Natural killer cell (primary cell): ENCODE results near the gene TDRD9. TPM values are rescaled to one million over a fixed set of nuclear protein-coding genes. Genes with fewer than 3 reads are reported as not detected.

Source experiments
- ATAC-seq, 3 donors: fragments of 150-1000 bp in 2 of 3; fragments of 200-7000 bp in 1 of 3; cut with Tn5 transposase; 1 replicate in 1 of 3; 2 replicates in 2 of 3; pipeline ENCODE4 v1.10.0; 2021; ENCODE audit warnings: mild to moderate bottlenecking in 2 of 3, moderate library complexity in 2 of 3
- DNase-seq, 2 donors: peaks; one replicate each; pipeline versions ENCODE4 v3.0.0 to v3.0.0-alpha.2; 2013 to 2021; ENCODE audit warnings: mixed read lengths in 1 of 2
- H3K27ac ChIP-seq: one replicate; pipeline ENCODE4 v1.5.1; 2013; ENCODE audit warnings: mild to moderate bottlenecking, low read length
- H3K27me3 ChIP-seq: one replicate; pipeline ENCODE4 v1.6.1; 2013; ENCODE audit warnings: low read length; ENCODE audit not compliant: control insufficient read depth, insufficient read depth
- H3K36me3 ChIP-seq: one replicate; pipeline ENCODE4 v1.6.1; 2013; ENCODE audit warnings: low read length; ENCODE audit not compliant: control insufficient read depth, insufficient read depth
- H3K4me1 ChIP-seq: one replicate; pipeline ENCODE4 v1.6.1; 2013; ENCODE audit warnings: low read length; ENCODE audit not compliant: control insufficient read depth, insufficient read depth
- H3K4me3 ChIP-seq: one replicate; pipeline ENCODE4 v1.5.1; 2013; ENCODE audit warnings: low read length
- H3K9me3 ChIP-seq: one replicate; pipeline ENCODE4 v1.6.1; 2013; ENCODE audit warnings: low read length; ENCODE audit not compliant: control insufficient read depth, insufficient read depth
- H3K27ac Mint-ChIP-seq, 2 donors: one replicate each; pipeline ENCODE4 v1.8.0; 2022; ENCODE audit warnings: mild to moderate bottlenecking in 2 of 2, mixed read lengths in 2 of 2, moderate library complexity in 1 of 2
- H3K27me3 Mint-ChIP-seq, 2 donors: one replicate each; pipeline ENCODE4 v1.8.0; 2022; ENCODE audit warnings: low read depth in 2 of 2, mixed read lengths in 2 of 2
- H3K36me3 Mint-ChIP-seq: one replicate; pipeline ENCODE4 v1.8.0; 2022; ENCODE audit warnings: mixed read lengths
- H3K4me1 Mint-ChIP-seq, 2 donors: one replicate each; pipeline ENCODE4 v1.8.0; 2022; ENCODE audit warnings: mixed read lengths in 2 of 2
- H3K4me3 Mint-ChIP-seq: one replicate; pipeline ENCODE4 v1.8.0; 2022; ENCODE audit warnings: mild to moderate bottlenecking, moderate library complexity, mixed read lengths
- H3K9me3 Mint-ChIP-seq, 2 donors: one replicate each; pipeline ENCODE4 v1.8.0; 2022; ENCODE audit warnings: mixed read lengths in 2 of 2
- WGBS: methylation state at CpG from one replicate; pipeline ENCODE4 v1.1.7; 2013; ENCODE audit warnings: missing lambda C conversion rate; ENCODE audit not compliant: insufficient coverage; 5-methylcytosine and 5-hydroxymethylcytosine counted together
- intact Hi-C: fragments of 100-400 bp; cut with micrococcal nuclease; formaldehyde crosslinking; loops from one replicate; pipeline ENCODE4 v1.14.2; 2022
- total RNA-seq, 4 donors: library from RNA; stranded (reverse); fragments of 120-200 nt in 1 of 4; gene quantifications; one replicate each; pipeline versions ENCODE4 v1.2.3 to v1.2.4, GENCODE V29; 2013 to 2022
- TF ChIP-seq, protein P1 (sequence below): fragments of 200-600 bp; IDR thresholded peaks from one replicate; pipeline ENCODE4 v1.8.0; 2022; ENCODE audit warnings: antibody characterized with exemption

Gene TDRD9
- total RNA-seq, 3 donors from 2014 or later (not counting 1 experiment from before 2014, with no cell fraction given), result 0.75 to 2.2 (median 1.4) TPM

DNA sequence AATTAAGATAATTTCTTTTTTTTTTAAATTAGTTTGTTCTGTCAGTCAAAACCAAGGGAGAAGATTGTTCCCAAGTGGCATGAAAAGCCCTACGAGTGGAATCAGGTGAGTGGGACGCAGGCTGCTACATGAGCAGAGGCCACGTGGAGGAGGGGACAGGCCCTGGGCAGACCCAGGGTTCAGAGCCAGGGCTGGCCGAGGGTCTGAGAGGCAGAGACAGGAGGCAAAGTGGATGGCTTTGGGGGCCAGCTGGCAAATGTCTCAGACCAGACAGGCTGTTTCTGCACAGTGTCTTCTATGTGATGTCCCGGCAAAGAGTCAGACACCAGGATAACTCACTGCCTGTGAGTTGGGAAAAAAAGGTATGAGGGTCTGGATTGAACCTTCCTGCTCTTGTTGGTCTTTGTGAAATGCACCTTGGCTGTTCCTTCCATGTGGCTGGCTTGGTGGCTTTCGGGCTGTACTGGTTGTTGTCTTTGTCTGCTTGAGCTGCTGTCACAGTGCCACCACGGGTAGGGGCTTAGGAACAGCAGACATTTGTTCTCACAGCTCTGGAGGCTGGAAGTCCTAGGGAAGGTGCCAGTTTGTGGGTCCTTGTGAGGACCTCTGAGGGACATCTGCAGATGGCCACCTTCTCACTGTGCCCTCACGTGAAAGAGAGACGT lies 121.5 kb downstream of the TDRD9 start:
- no peak overlapping the region for H3K4me3 ChIP-seq
- no peaks in the 10 kb centered on the region for H3K4me1 ChIP-seq
- H3K9me3 Mint-ChIP-seq, result no peaks in the 10 kb centered on the region
- no peaks in the 10 kb centered on the region for H3K9me3 ChIP-seq
- H3K27ac ChIP-seq, result no peak overlapping the region
- H3K27me3 ChIP-seq, result no peaks in the 10 kb centered on the region
- TF ChIP-seq, protein P1, sequence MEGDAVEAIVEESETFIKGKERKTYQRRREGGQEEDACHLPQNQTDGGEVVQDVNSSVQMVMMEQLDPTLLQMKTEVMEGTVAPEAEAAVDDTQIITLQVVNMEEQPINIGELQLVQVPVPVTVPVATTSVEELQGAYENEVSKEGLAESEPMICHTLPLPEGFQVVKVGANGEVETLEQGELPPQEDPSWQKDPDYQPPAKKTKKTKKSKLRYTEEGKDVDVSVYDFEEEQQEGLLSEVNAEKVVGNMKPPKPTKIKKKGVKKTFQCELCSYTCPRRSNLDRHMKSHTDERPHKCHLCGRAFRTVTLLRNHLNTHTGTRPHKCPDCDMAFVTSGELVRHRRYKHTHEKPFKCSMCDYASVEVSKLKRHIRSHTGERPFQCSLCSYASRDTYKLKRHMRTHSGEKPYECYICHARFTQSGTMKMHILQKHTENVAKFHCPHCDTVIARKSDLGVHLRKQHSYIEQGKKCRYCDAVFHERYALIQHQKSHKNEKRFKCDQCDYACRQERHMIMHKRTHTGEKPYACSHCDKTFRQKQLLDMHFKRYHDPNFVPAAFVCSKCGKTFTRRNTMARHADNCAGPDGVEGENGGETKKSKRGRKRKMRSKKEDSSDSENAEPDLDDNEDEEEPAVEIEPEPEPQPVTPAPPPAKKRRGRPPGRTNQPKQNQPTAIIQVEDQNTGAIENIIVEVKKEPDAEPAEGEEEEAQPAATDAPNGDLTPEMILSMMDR, result no peak
- H3K4me1 Mint-ChIP-seq, result no peaks in the 10 kb centered on the region
- no peak for ATAC-seq
- intact Hi-C loops, result no loop called here
- no peak overlapping the region for H3K4me3 Mint-ChIP-seq
- no peaks in the 10 kb centered on the region for H3K36me3 ChIP-seq
- no peak overlapping the region for H3K27ac Mint-ChIP-seq
- peaks cover 5 to 31% of the 10 kb centered on the region in 2 donors for H3K27me3 Mint-ChIP-seq
- no peaks in the 10 kb centered on the region for H3K36me3 Mint-ChIP-seq
- DNase-seq, result no peak
- 83% methylated on average over 9 of the region's 9 CpGs for WGBS

DNA sequence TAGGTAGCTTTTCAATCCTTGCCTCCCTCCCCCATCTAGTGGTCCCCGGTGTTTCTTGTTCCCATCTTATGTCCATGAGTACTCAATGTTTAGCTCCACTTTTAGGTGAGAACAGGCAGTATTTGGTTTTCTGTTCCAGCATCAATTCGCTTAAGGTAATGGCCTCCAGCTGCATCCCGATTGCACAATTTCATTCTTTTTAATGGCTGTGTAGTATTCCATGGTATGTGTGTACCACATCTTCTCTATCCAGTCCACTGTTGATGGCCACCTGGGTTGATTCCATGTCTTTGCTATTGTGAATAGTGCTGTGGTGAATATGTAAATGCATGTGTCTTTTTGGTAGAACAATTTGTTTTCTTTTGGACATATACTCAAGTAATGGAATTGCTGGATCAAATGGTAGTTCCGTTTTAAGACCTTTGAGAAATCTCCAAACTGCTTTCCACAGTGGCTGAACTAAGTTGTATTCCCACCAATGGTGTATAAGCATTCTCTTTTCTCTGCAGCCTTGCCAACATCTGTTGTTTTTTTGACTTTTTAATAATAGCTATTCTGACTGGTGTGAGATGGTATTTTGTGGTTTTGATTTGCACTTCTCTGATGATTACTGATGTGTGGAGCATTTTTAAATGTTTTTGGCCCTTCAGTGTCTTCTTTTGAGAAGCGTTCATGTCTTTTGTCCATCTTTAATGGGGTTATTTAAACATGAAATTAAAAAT lies 123.0 kb downstream of the TDRD9 start:
- WGBS, result 96% methylated on average over 4 of the region's 5 CpGs
- no peaks in the 10 kb centered on the region for H3K4me1 ChIP-seq
- intact Hi-C loops, result no loop called here
- H3K27me3 Mint-ChIP-seq, result peaks cover 6 to 36% of the 10 kb centered on the region in 2 donors
- TF ChIP-seq, protein P1, result no peak
- DNase-seq, result no peak
- H3K9me3 ChIP-seq, result no peaks in the 10 kb centered on the region
- H3K36me3 Mint-ChIP-seq, result no peaks in the 10 kb centered on the region
- no peak overlapping the region for H3K27ac ChIP-seq
- H3K4me1 Mint-ChIP-seq, result no peaks in the 10 kb centered on the region
- no peaks in the 10 kb centered on the region for H3K36me3 ChIP-seq
- ATAC-seq, result no peak
- no peak overlapping the region for H3K4me3 Mint-ChIP-seq
- H3K4me3 ChIP-seq, result no peak overlapping the region
- H3K9me3 Mint-ChIP-seq, result no peaks in the 10 kb centered on the region
- no peaks in the 10 kb centered on the region for H3K27me3 ChIP-seq
- H3K27ac Mint-ChIP-seq, result no peak overlapping the region

GRCh38 chr14:104054222-104054905 lies 126.1 kb downstream of the TDRD9 start:
- Histone ChIP-seq H3K9me3 (no peaks in the 10 kb centered on the region), H3K27me3 (no peaks in the 10 kb centered on the region), H3K4me1 (no peaks in the 10 kb centered on the region), H3K4me3 (no peak overlapping the region), H3K27ac (no peak overlapping the region), H3K36me3 (no peaks in the 10 kb centered on the region)
- 81% methylated on average over 16 of the region's 16 CpGs for WGBS
- no peaks in the 10 kb centered on the region for H3K9me3 Mint-ChIP-seq
- TF ChIP-seq, protein P1, result no peak
- H3K4me3 Mint-ChIP-seq, result no peak overlapping the region
- intact Hi-C loops, result no loop called here
- DNase-seq, result no peak
- H3K27ac Mint-ChIP-seq, result no peak overlapping the region
- H3K4me1 Mint-ChIP-seq, result no peaks in the 10 kb centered on the region
- H3K27me3 Mint-ChIP-seq, result peaks cover 8 to 31% of the 10 kb centered on the region in 2 donors
- no peaks in the 10 kb centered on the region for H3K36me3 Mint-ChIP-seq
- no peak for ATAC-seq
